ENCODE data around the gene SMIM23. TPM values are rescaled to one million over a fixed set of nuclear protein-coding genes. Genes with fewer than 3 reads are reported as not detected.
A peak's percentile ranks its signal among the peaks of the same experiment; 100 is the strongest.

Gene SMIM23
- total RNA-seq, 1 experiment from 2014 or later: not detected

DNA sequence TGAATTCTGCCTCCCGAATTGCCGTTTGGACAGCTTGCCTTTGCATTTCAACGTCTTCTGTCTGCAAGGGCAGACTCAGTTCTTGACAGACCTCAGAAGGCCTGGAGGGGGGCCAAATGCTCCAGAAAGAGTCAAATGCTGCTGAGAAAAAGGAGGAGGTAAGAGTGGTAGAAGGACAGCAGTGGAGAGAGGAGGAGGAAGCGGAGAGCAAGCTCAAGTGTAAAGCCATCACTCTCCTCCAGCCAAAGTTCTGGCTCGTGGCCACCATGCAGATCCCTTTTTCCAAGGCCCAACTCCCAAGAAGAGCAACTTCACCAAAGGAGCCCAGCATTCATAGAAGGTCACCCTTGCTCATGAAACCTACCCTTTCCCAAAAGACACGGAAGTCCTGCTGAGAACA is 36.9 kb upstream of the SMIM23 start (continued):
- TF ChIP-seq RELA (CRISPR knock-in tag; IDR thresholded peaks at IDR 0.05; ENCODE audit: borderline replicate concordance) (no peak), ZNF138 (CRISPR knock-in tag; conservative IDR thresholded peaks at IDR 0.05) (no peak), KAT7 (CRISPR knock-in tag; IDR thresholded peaks at IDR 0.05; ENCODE audit: borderline replicate concordance) (no peak), SMAD4 (CRISPR knock-in tag; IDR thresholded peaks at IDR 0.05) (no peak), NR1H2 (CRISPR knock-in tag; IDR thresholded peaks at IDR 0.05) (no peak)

DNA sequence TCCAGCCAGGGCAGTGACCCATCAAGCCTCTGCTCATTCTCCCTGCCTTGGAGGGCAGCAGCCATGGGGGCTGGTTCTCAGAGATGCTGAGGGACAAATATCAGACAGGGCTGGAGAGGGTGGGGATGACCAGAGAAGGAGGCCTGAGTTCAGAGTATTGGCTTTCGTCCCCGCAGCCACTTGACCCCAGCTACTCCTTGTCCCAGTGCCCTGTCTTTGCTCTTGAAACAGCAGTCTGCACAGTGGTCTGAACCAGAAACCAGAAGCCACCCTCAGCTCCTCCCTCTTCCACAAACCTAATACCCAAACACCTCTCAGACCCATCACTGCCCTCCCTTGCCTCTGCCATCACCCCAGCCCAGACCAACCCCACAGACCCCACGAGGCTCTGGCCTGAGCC is 36.3 kb upstream of the SMIM23 start:
- Mint-ChIP-seq H3K4me1 (peaks cover 7% of the 10 kb centered on the region; the same call in 1 of the 2 replicates), H3K36me3 (no peaks in the 10 kb centered on the region), H3K27me3 (ENCODE audit: low read depth) (no peaks in the 10 kb centered on the region; the same call in 1 of the 2 replicates), H3K27ac (no peak overlapping the region), H3K4me3 (no peak overlapping the region), H3K9me3 (peaks cover under 1% of the 10 kb centered on the region; the same call in 1 of the 2 replicates)
- POLR2A ChIA-PET: interaction anchor here (1.2 kb wide), 1 partner anchor 69 kb away, joined by 4 read pairs; no protein-coding TSS in a partner anchor
- CTCF ChIA-PET: no interaction called here
- TF ChIP-seq GTF2I (CRISPR knock-in tag; conservative IDR thresholded peaks at IDR 0.05) (no peak), CTCF (IDR thresholded peaks at IDR 0.05) (no peak), TEAD4 (CRISPR knock-in tag; IDR thresholded peaks at IDR 0.05) (no peak)
- ATAC-seq (no peak), DNase-seq (ENCODE audit: low spot score) (no peak)

- CTCF ChIA-PET: no interaction called here
- H3K27me3 Mint-ChIP-seq (ENCODE audit: low read depth): no peaks in the 10 kb centered on the region; the same call in 1 of the 2 replicates
Observed at GRCh38 chr5:171750311-171750788, 35.3 kb upstream of the SMIM23 start.

DNA sequence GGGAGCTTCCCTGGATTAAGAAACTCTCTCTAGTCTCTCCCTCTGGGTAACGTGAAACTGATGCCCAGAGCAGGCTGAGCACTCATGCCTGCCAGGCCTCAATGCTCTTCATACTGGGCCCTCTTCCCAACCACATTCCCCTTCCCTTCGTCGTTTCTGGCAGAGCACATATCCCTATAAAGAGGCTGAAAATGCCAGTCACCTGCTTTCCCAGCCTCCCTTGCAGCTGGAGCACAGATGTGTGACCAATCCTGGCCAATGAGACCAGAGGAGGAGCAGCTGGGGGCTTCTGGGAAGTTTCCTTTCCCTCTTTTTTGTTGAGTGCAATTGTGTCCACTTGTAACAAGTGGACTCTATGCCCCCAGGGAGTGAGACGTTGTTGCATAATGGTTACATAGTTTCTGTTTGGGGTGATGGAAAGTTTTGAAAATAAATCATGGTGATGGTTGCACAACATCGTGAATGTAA is 30.2 kb upstream of the SMIM23 start:
- Mint-ChIP-seq H3K27me3 (ENCODE audit: low read depth) (no peaks in the 10 kb centered on the region), H3K27ac (no peak overlapping the region), H3K9me3 (no peaks in the 10 kb centered on the region), H3K4me1 (no peaks in the 10 kb centered on the region), H3K4me3 (no peak overlapping the region), H3K36me3 (no peaks in the 10 kb centered on the region)
- CTCF ChIA-PET: no interaction called here
- ATAC-seq: no peak
- POLR2A ChIA-PET: no interaction called here
- no peak for DNase-seq (ENCODE audit: low spot score)
- TF ChIP-seq ZNF263 (CRISPR knock-in tag; IDR thresholded peaks at IDR 0.05; ENCODE audit: low read depth) (no peak), ZSCAN18 (CRISPR knock-in tag; IDR thresholded peaks at IDR 0.05) (no peak), TEAD1 (CRISPR knock-in tag; IDR thresholded peaks at IDR 0.05) (no peak), AR (CRISPR knock-in tag; IDR thresholded peaks at IDR 0.05) (no peak), HMGA2 (CRISPR knock-in tag; IDR thresholded peaks at IDR 0.05) (no peak), MYBL2 (CRISPR knock-in tag; IDR thresholded peaks at IDR 0.05) (no peak), NR2C2 (CRISPR knock-in tag; IDR thresholded peaks at IDR 0.05) (no peak), ZNF138 (CRISPR knock-in tag; conservative IDR thresholded peaks at IDR 0.05) (no peak), MLX (CRISPR knock-in tag; IDR thresholded peaks at IDR 0.05) (no peak)
- TF ChIP-seq, protein P1, sequence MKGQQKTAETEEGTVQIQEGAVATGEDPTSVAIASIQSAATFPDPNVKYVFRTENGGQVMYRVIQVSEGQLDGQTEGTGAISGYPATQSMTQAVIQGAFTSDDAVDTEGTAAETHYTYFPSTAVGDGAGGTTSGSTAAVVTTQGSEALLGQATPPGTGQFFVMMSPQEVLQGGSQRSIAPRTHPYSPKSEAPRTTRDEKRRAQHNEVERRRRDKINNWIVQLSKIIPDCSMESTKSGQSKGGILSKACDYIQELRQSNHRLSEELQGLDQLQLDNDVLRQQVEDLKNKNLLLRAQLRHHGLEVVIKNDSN (CRISPR knock-in tag; IDR thresholded peaks at IDR 0.05): no peak
- TF ChIP-seq, protein P2, sequence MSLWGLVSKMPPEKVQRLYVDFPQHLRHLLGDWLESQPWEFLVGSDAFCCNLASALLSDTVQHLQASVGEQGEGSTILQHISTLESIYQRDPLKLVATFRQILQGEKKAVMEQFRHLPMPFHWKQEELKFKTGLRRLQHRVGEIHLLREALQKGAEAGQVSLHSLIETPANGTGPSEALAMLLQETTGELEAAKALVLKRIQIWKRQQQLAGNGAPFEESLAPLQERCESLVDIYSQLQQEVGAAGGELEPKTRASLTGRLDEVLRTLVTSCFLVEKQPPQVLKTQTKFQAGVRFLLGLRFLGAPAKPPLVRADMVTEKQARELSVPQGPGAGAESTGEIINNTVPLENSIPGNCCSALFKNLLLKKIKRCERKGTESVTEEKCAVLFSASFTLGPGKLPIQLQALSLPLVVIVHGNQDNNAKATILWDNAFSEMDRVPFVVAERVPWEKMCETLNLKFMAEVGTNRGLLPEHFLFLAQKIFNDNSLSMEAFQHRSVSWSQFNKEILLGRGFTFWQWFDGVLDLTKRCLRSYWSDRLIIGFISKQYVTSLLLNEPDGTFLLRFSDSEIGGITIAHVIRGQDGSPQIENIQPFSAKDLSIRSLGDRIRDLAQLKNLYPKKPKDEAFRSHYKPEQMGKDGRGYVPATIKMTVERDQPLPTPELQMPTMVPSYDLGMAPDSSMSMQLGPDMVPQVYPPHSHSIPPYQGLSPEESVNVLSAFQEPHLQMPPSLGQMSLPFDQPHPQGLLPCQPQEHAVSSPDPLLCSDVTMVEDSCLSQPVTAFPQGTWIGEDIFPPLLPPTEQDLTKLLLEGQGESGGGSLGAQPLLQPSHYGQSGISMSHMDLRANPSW (CRISPR knock-in tag; conservative IDR thresholded peaks at IDR 0.05; ENCODE audit: low read depth): no peak

More at GRCh38 chr5:171750311-171750788, 35.3 kb upstream of the SMIM23 start:
- TF ChIP-seq NR2C2 (CRISPR knock-in tag; IDR thresholded peaks at IDR 0.05) (no peak), FOXP1 (CRISPR knock-in tag; IDR thresholded peaks at IDR 0.05; ENCODE audit: borderline replicate concordance) (0 out of 2 replicates have a peak, but pooled peaks have one; percentile 42)
- H3K9me3 Mint-ChIP-seq: no peaks in the 10 kb centered on the region
- POLR2A ChIA-PET: no interaction called here
- peaks cover 7% of the 10 kb centered on the region; the same call in 1 of the 2 replicates for H3K4me1 Mint-ChIP-seq
- no peak overlapping the region for H3K4me3 Mint-ChIP-seq
- peak; percentile 92 for ATAC-seq
- peak; percentile 63 for DNase-seq (ENCODE audit: low spot score)
- no peak overlapping the region for H3K27ac Mint-ChIP-seq
- H3K36me3 Mint-ChIP-seq: no peaks in the 10 kb centered on the region
